HG02588 (cell line): Measurements from ENCODE around the gene ZNF48.
A peak's percentile ranks its signal among the peaks of the same experiment; 100 is the strongest.

Experiments used
- ATAC-seq: cut with Tn5 transposase; IDR thresholded peaks from one replicate; pipeline ENCODE4 v1.9.1; 2021; ENCODE audit warnings: mild to moderate bottlenecking, moderate library complexity; ENCODE audit not compliant: unreplicated experiment

The ZNF48 gene

GRCh38 chr16:30401768-30402425 lies 6.7 kb downstream of the ZNF48 start:
- ATAC-seq: no peak

- ATAC-seq: no peak
Observed at GRCh38 chr16:30406795-30407101, 11.5 kb downstream of the ZNF48 start.

- ATAC-seq: peak; percentile 81
Observed at GRCh38 chr16:30407102-30407803, 12.0 kb downstream of the ZNF48 start, which contains the start of gene ZNF771. Gene ZNF771, plus strand, starts transcription at chr16:30407606. Its CDS starts 448 bp downstream, at chr16:30408054.

GRCh38 chr16:30407804-30408534 lies 12.7 kb downstream of the ZNF48 start:
- no peak for ATAC-seq

GRCh38 chr16:30409125-30410060 lies 14.2 kb downstream of the ZNF48 start:
- ATAC-seq: peak; percentile 42

- no peak for ATAC-seq
Observed at GRCh38 chr16:30413112-30413806, 18.0 kb downstream of the ZNF48 start.

GRCh38 chr16:30414159-30414558 lies 18.9 kb downstream of the ZNF48 start:
- no peak for ATAC-seq

- ATAC-seq: no peak
Observed at GRCh38 chr16:30416047-30416603, 20.9 kb downstream of the ZNF48 start.

GRCh38 chr16:30416624-30417528 lies 21.7 kb downstream of the ZNF48 start:
- ATAC-seq: no peak

GRCh38 chr16:30417529-30418349 lies 22.5 kb downstream of the ZNF48 start:
- peak; percentile 83 for ATAC-seq

- ATAC-seq: no peak
Observed at GRCh38 chr16:30418350-30419181, 23.3 kb downstream of the ZNF48 start.

- ATAC-seq: no peak
Observed at GRCh38 chr16:30421010-30421409, 25.8 kb downstream of the ZNF48 start.

- ATAC-seq: no peak
Observed at GRCh38 chr16:30428055-30428454, 32.8 kb downstream of the ZNF48 start.

- ATAC-seq: peak; percentile 3
Observed at GRCh38 chr16:30429418-30429677, 34.1 kb downstream of the ZNF48 start.

- peak; percentile 95 for ATAC-seq
Observed at GRCh38 chr16:30429678-30430427, 34.6 kb downstream of the ZNF48 start, which contains the start of gene DCTPP1. Gene DCTPP1, minus strand, starts transcription at chr16:30430030. Its CDS starts 50 bp downstream, at chr16:30429980.

- ATAC-seq: no peak
Observed at GRCh38 chr16:30430428-30430970, 35.3 kb downstream of the ZNF48 start.
